Fibroblast of pulmonary artery (primary cell): ENCODE results near the gene PPM1L.

Experiments
- DNase-seq: peaks from one replicate; pipeline ENCODE4 v3.0.0-alpha.2; 2010; ENCODE audit warnings: low read depth
- H3K4me3 ChIP-seq: replicated peaks from 2 replicates; pipeline ENCODE4 v1.5.1; 2011; ENCODE audit warnings: low read depth, mild to moderate bottlenecking, control low read depth, low read length, moderate library complexity
- CTCF ChIP-seq: IDR thresholded peaks from 2 replicates; pipeline ENCODE4 v1.5.1; 2011; ENCODE audit warnings: mild to moderate bottlenecking, control low read depth, low read length, inconsistent platforms; ENCODE audit errors: missing control alignments

PPM1L gene

GRCh38 chr3:160792540-160792939 is 36.5 kb downstream of the PPM1L start:
- no peak for TF ChIP-seq CTCF
- no peak overlapping the region for H3K4me3 ChIP-seq
- DNase-seq: no peak

GRCh38 chr3:160793722-160794252 is 37.8 kb downstream of the PPM1L start:
- H3K4me3 ChIP-seq: no peak overlapping the region
- TF ChIP-seq CTCF: no peak
- DNase-seq: no peak

- DNase-seq: no peak
- H3K4me3 ChIP-seq: no peak overlapping the region
- no peak for TF ChIP-seq CTCF
Measured at GRCh38 chr3:160796089-160796812, 40.2 kb downstream of the PPM1L start.

GRCh38 chr3:160796813-160797164 is 40.8 kb downstream of the PPM1L start:
- H3K4me3 ChIP-seq: no peak overlapping the region
- no peak for TF ChIP-seq CTCF
- no peak for DNase-seq

- no peak overlapping the region for H3K4me3 ChIP-seq
- TF ChIP-seq CTCF: no peak
- DNase-seq: no peak
Measured at GRCh38 chr3:160797356-160797755, 41.3 kb downstream of the PPM1L start.

- no peak overlapping the region for H3K4me3 ChIP-seq
- TF ChIP-seq CTCF: no peak
- peak; percentile 37 for DNase-seq
Measured at GRCh38 chr3:160801386-160802118, 45.5 kb downstream of the PPM1L start.
